Measurements from ENCODE around the gene ENPP7.
A peak's percentile ranks its signal among the peaks of the same experiment; 100 is the strongest.

Gene ENPP7

GRCh38 chr17:79741401-79741750 is 10.6 kb downstream of the ENPP7 start:
- Histone ChIP-seq H3K27ac (ENCODE audit: low read length) (no peak overlapping the region), H3K9me3 (ENCODE audit: insufficient read depth, low read length) (no peaks in the 10 kb centered on the region), H3K79me2 (ENCODE audit: low read length) (no peaks in the 10 kb centered on the region), H3K4me3 (ENCODE audit: low read length) (no peak overlapping the region), H3K36me3 (replicated peaks; ENCODE audit: low read depth, low read length) (no peaks in the 10 kb centered on the region), H4K20me1 (ENCODE audit: insufficient read depth, low read length) (no peaks in the 10 kb centered on the region), H2AFZ (ENCODE audit: low read depth, low read length) (no peak overlapping the region), H3K4me2 (ENCODE audit: low read length) (peak overlapping the region; percentile 89; the same call in 1 of the 2 replicates), H3K4me1 (ENCODE audit: low read length) (peaks cover 30% of the 10 kb centered on the region), H3K27me3 (ENCODE audit: low read depth, low read length) (peaks cover 25% of the 10 kb centered on the region), H3K9ac (ENCODE audit: low read length) (no peak overlapping the region)
- TF ChIP-seq CTCF (IDR thresholded peaks at IDR 0.05; ENCODE audit: low read depth, low read length) (no peak), EZH2phosphoT487 (IDR thresholded peaks at IDR 0.05; ENCODE audit: low read depth) (no peak)

GRCh38 chr17:79741751-79742588 is 11.2 kb downstream of the ENPP7 start:
- no peaks in the 10 kb centered on the region for H3K79me2 ChIP-seq (ENCODE audit: low read length)
- no peaks in the 10 kb centered on the region for H4K20me1 ChIP-seq (ENCODE audit: insufficient read depth, low read length)
- peak overlapping the region; percentile 70 for H3K4me3 ChIP-seq (ENCODE audit: low read length)
- H2AFZ ChIP-seq (ENCODE audit: low read depth, low read length): no peak overlapping the region
- no peaks in the 10 kb centered on the region for H3K36me3 ChIP-seq (replicated peaks; ENCODE audit: low read depth, low read length)
- peak overlapping the region; percentile 32; the same call in 1 of the 2 replicates for H3K9ac ChIP-seq (ENCODE audit: low read length)
- peaks cover 35% of the 10 kb centered on the region for H3K4me1 ChIP-seq (ENCODE audit: low read length)
- no peak overlapping the region for H3K27ac ChIP-seq (ENCODE audit: low read length)
- H3K4me2 ChIP-seq (ENCODE audit: low read length): peak overlapping the region; percentile 89
- peaks cover 25% of the 10 kb centered on the region for H3K27me3 ChIP-seq (ENCODE audit: low read depth, low read length)
- no peaks in the 10 kb centered on the region for H3K9me3 ChIP-seq (ENCODE audit: insufficient read depth, low read length)
- TF ChIP-seq EZH2phosphoT487 (IDR thresholded peaks at IDR 0.05; ENCODE audit: low read depth): no peak
- peak; percentile 86 for TF ChIP-seq CTCF (IDR thresholded peaks at IDR 0.05; ENCODE audit: low read depth, low read length)

GRCh38 chr17:79742589-79742918 is 11.8 kb downstream of the ENPP7 start:
- H2AFZ ChIP-seq (ENCODE audit: low read depth, low read length): no peak overlapping the region
- no peak overlapping the region for H3K27ac ChIP-seq (ENCODE audit: low read length)
- H3K4me2 ChIP-seq (ENCODE audit: low read length): peak overlapping the region; percentile 89
- H3K4me3 ChIP-seq (ENCODE audit: low read length): no peak overlapping the region
- H3K4me1 ChIP-seq (ENCODE audit: low read length): peaks cover 35% of the 10 kb centered on the region
- H3K27me3 ChIP-seq (ENCODE audit: low read depth, low read length): peaks cover 25% of the 10 kb centered on the region
- no peaks in the 10 kb centered on the region for H3K79me2 ChIP-seq (ENCODE audit: low read length)
- no peaks in the 10 kb centered on the region for H4K20me1 ChIP-seq (ENCODE audit: insufficient read depth, low read length)
- TF ChIP-seq CTCF (IDR thresholded peaks at IDR 0.05; ENCODE audit: low read depth, low read length) (no peak), EZH2phosphoT487 (IDR thresholded peaks at IDR 0.05; ENCODE audit: low read depth) (no peak)
- no peaks in the 10 kb centered on the region for H3K9me3 ChIP-seq (ENCODE audit: insufficient read depth, low read length)
- H3K36me3 ChIP-seq (replicated peaks; ENCODE audit: low read depth, low read length): no peaks in the 10 kb centered on the region
- H3K9ac ChIP-seq (ENCODE audit: low read length): no peak overlapping the region

- Histone ChIP-seq H3K4me1 (ENCODE audit: low read length) (peaks cover 35% of the 10 kb centered on the region), H3K27ac (ENCODE audit: low read length) (no peak overlapping the region)
Observed at GRCh38 chr17:79742951-79743476, 12.3 kb downstream of the ENPP7 start.

More at GRCh38 chr17:79742951-79743476, 12.3 kb downstream of the ENPP7 start:
- Histone ChIP-seq H4K20me1 (ENCODE audit: insufficient read depth, low read length) (no peaks in the 10 kb centered on the region), H3K9me3 (ENCODE audit: insufficient read depth, low read length) (no peaks in the 10 kb centered on the region), H3K9ac (ENCODE audit: low read length) (no peak overlapping the region), H3K36me3 (replicated peaks; ENCODE audit: low read depth, low read length) (no peaks in the 10 kb centered on the region), H3K79me2 (ENCODE audit: low read length) (no peaks in the 10 kb centered on the region), H3K4me2 (ENCODE audit: low read length) (no peak overlapping the region), H3K4me3 (ENCODE audit: low read length) (no peak overlapping the region), H2AFZ (ENCODE audit: low read depth, low read length) (no peak overlapping the region), H3K27me3 (ENCODE audit: low read depth, low read length) (peaks cover 25% of the 10 kb centered on the region)
- no peak for TF ChIP-seq EZH2phosphoT487 (IDR thresholded peaks at IDR 0.05; ENCODE audit: low read depth)
- no peak for TF ChIP-seq CTCF (IDR thresholded peaks at IDR 0.05; ENCODE audit: low read depth, low read length)
